ENCODE measurements around the gene ETV3.

DNA sequence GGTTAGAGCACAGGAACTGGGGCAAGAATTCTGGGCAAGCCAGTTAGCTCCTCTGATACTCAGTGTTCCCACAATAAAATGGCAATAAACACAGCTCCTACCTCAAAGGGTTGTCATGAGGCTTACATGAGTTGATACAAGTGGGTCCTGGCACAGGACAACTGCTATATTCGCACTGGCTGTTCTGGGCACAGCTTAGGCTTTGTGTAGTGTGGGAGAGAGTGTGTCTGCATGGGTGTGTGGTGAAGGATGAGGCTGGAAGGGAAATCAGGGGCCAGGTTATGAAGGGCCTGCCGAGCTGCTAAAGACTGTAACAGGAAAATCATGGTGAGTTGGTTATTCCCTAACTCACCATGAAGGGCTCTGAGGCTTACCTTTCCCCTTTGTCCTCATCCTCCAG is 18.7 kb downstream of the ETV3 start:
- TF ChIP-seq EZH2 (IDR thresholded peaks at IDR 0.05; ENCODE audit: low read depth): no peak
- TF ChIP-seq, protein P1, sequence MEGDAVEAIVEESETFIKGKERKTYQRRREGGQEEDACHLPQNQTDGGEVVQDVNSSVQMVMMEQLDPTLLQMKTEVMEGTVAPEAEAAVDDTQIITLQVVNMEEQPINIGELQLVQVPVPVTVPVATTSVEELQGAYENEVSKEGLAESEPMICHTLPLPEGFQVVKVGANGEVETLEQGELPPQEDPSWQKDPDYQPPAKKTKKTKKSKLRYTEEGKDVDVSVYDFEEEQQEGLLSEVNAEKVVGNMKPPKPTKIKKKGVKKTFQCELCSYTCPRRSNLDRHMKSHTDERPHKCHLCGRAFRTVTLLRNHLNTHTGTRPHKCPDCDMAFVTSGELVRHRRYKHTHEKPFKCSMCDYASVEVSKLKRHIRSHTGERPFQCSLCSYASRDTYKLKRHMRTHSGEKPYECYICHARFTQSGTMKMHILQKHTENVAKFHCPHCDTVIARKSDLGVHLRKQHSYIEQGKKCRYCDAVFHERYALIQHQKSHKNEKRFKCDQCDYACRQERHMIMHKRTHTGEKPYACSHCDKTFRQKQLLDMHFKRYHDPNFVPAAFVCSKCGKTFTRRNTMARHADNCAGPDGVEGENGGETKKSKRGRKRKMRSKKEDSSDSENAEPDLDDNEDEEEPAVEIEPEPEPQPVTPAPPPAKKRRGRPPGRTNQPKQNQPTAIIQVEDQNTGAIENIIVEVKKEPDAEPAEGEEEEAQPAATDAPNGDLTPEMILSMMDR (conservative IDR thresholded peaks at IDR 0.05): no peak
